GM10266 (cell line): Measurements from ENCODE around the gene EVI2B.

ENCODE experiments used
- DNase-seq: peaks from one replicate; pipeline ENCODE4 v3.0.0; 2012; ENCODE audit errors: extremely low spot score
- CTCF ChIP-seq: IDR thresholded peaks from 2 replicates; pipeline ENCODE4 v1.5.1; 2012; ENCODE audit warnings: mild to moderate bottlenecking, low read depth; ENCODE audit not compliant: control insufficient read depth, insufficient read depth; ENCODE audit errors: missing control alignments

The EVI2B gene

GRCh38 chr17:31310260-31310659 is 3.6 kb downstream of the EVI2B start:
- no peak for TF ChIP-seq CTCF
- no peak for DNase-seq

- peak; percentile 43 for DNase-seq
Measured at GRCh38 chr17:31309556-31309955, 4.3 kb downstream of the EVI2B start.

GRCh38 chr17:31308372-31309334 is 5.2 kb downstream of the EVI2B start:
- no peak for TF ChIP-seq CTCF
- DNase-seq, result peak; percentile 32

More at GRCh38 chr17:31309556-31309955, 4.3 kb downstream of the EVI2B start:
- TF ChIP-seq CTCF, result no peak

- no peak for DNase-seq
- TF ChIP-seq CTCF, result no peak
Measured at GRCh38 chr17:31307640-31308039, 6.2 kb downstream of the EVI2B start.

GRCh38 chr17:31299624-31300023 is 14.2 kb downstream of the EVI2B start:
- no peak for TF ChIP-seq CTCF
- DNase-seq, result no peak

GRCh38 chr17:31297090-31297489 is 16.8 kb downstream of the EVI2B start, which contains the start of gene OMG:
OMG (minus strand) TSS chr17:31297239; CDS start chr17:31296331, 908 bp downstream.
- DNase-seq, result no peak
- TF ChIP-seq CTCF, result no peak

- DNase-seq, result no peak
Measured at GRCh38 chr17:31296142-31296541, 17.7 kb downstream of the EVI2B start.

More at GRCh38 chr17:31296142-31296541, 17.7 kb downstream of the EVI2B start:
- TF ChIP-seq CTCF, result no peak
